Smooth muscle cell (in vitro differentiated cells): Measurements from ENCODE around the gene ABCA1. TPM values are rescaled to one million over a fixed set of nuclear protein-coding genes. Genes with fewer than 3 reads are reported as not detected.

ENCODE experiments used
- DNase-seq: peaks from one replicate; lab custom pipeline; 2025; ENCODE audit not compliant: unreplicated experiment; lab: John Stamatoyannopoulos, UW
- H2AFZ ChIP-seq: fragments of 200-600 bp; sonication (generic); 2 replicates; pipeline ENCODE4 v1.6.0; 2016; ENCODE audit warnings: antibody characterized with exemption, low read depth, mild to moderate bottlenecking
- H3F3A ChIP-seq: fragments of 200-600 bp; sonication (generic); 2 replicates; pipeline ENCODE4 v1.6.0; 2017; ENCODE audit warnings: antibody characterized with exemption, low read depth
- H3K27ac ChIP-seq: fragments of 200-600 bp; sonication (generic); 2 replicates; pipeline ENCODE4 v1.5.1; 2016; ENCODE audit warnings: low read depth, mild to moderate bottlenecking
- H3K27me3 ChIP-seq: fragments of 200-600 bp; sonication (generic); 2 replicates; pipeline ENCODE4 v1.6.1; 2016; ENCODE audit warnings: low read depth, mild to moderate bottlenecking
- H3K36me3 ChIP-seq: fragments of 200-600 bp; sonication (generic); 2 replicates; pipeline ENCODE4 v1.5.1; 2016; ENCODE audit warnings: low read depth
- H3K4me1 ChIP-seq: fragments of 200-600 bp; sonication (generic); 2 replicates; pipeline ENCODE4 v1.5.1; 2016; ENCODE audit warnings: low read depth
- H3K4me2 ChIP-seq: fragments of 200-600 bp; sonication (generic); 2 replicates; pipeline ENCODE4 v1.6.0; 2016; ENCODE audit warnings: mild to moderate bottlenecking
- H3K4me3 ChIP-seq: fragments of 200-600 bp; sonication (generic); 2 replicates; pipeline ENCODE4 v1.5.1; 2016; ENCODE audit warnings: mild to moderate bottlenecking
- H3K79me2 ChIP-seq: fragments of 200-600 bp; sonication (generic); 2 replicates; pipeline ENCODE4 v1.6.0; 2016; ENCODE audit warnings: low read depth, mild to moderate bottlenecking
- H3K9ac ChIP-seq: fragments of 200-600 bp; sonication (generic); 2 replicates; pipeline ENCODE4 v1.6.0; 2016; ENCODE audit warnings: low read depth
- H3K9me3 ChIP-seq: fragments of 200-600 bp; sonication (generic); replicated peaks from 2 replicates; pipeline ENCODE4 v1.5.1; 2016; ENCODE audit warnings: low read depth
- H4K20me1 ChIP-seq: fragments of 200-600 bp; sonication (generic); 2 replicates; pipeline ENCODE4 v1.6.0; 2016; ENCODE audit warnings: low read depth
- WGBS: methylation state at CpG from one replicate; pipeline ENCODE4 v1.1.7; 2016; ENCODE audit warnings: low lambda C conversion rate; 5-methylcytosine and 5-hydroxymethylcytosine counted together
- polyA plus RNA-seq: library from polyadenylated mRNA; unstranded; fragments of >200 nt; fragmentation: Nextera tagmentation; extraction: Ambion mirVana; gene quantifications from 2 replicates; pipeline ENCODE4 v1.2.1, GENCODE V29; 2016
- total RNA-seq: library from RNA; depleted of rRNA; stranded (reverse); fragments of >200 nt; gene quantifications from 2 replicates; pipeline ENCODE4 v1.2.3, GENCODE V29; 2014
- TF ChIP-seq, protein P1 (sequence below): fragments of 200-600 bp; sonication (generic); IDR thresholded peaks from 2 replicates; pipeline ENCODE4 v1.5.1; 2017; ENCODE audit warnings: borderline replicate concordance, mild to moderate bottlenecking, antibody characterized with exemption; ENCODE audit not compliant: insufficient read depth, poor library complexity, severe bottlenecking

The ABCA1 gene
- total and polyA plus RNA-seq, 2 experiments from 2014 or later: 2.8 to 29.6 TPM

DNA sequence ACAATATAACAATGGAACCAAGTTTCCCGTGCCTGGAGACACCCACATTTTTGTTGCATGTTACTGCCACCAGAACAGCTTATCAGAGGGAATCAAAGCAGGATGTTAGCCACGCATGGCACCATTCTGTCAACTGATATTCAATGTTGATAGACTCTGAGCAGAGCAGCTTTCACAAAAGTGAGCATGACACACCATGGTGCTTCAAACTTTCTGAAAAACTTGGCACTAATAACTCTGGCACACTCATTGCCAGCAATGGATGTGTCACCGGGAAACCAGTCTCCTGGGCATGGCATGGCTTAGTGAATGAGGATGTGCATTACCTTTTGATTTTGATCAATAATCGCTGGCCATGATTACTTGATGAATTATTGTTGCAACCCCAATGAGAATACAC lies 144.4 kb downstream of the ABCA1 start:
- TF ChIP-seq, protein P1, sequence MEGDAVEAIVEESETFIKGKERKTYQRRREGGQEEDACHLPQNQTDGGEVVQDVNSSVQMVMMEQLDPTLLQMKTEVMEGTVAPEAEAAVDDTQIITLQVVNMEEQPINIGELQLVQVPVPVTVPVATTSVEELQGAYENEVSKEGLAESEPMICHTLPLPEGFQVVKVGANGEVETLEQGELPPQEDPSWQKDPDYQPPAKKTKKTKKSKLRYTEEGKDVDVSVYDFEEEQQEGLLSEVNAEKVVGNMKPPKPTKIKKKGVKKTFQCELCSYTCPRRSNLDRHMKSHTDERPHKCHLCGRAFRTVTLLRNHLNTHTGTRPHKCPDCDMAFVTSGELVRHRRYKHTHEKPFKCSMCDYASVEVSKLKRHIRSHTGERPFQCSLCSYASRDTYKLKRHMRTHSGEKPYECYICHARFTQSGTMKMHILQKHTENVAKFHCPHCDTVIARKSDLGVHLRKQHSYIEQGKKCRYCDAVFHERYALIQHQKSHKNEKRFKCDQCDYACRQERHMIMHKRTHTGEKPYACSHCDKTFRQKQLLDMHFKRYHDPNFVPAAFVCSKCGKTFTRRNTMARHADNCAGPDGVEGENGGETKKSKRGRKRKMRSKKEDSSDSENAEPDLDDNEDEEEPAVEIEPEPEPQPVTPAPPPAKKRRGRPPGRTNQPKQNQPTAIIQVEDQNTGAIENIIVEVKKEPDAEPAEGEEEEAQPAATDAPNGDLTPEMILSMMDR: no peak
- no peaks in the 10 kb centered on the region for H4K20me1 ChIP-seq
- no peaks in the 10 kb centered on the region for H3K27me3 ChIP-seq
- no peak overlapping the region for H3K4me3 ChIP-seq
- 95% methylated on average over 4 of the region's 4 CpGs for WGBS
- H3K4me2 ChIP-seq: no peak overlapping the region
- no peak overlapping the region for H3K9ac ChIP-seq
- no peaks in the 10 kb centered on the region for H3K4me1 ChIP-seq
- H3F3A ChIP-seq: no peaks in the 10 kb centered on the region
- peaks cover 33% of the 10 kb centered on the region for H3K36me3 ChIP-seq
- H2AFZ ChIP-seq: no peak overlapping the region
- H3K79me2 ChIP-seq: no peaks in the 10 kb centered on the region
- H3K9me3 ChIP-seq: no peaks in the 10 kb centered on the region
- H3K27ac ChIP-seq: no peak overlapping the region
- DNase-seq: no peak

DNA sequence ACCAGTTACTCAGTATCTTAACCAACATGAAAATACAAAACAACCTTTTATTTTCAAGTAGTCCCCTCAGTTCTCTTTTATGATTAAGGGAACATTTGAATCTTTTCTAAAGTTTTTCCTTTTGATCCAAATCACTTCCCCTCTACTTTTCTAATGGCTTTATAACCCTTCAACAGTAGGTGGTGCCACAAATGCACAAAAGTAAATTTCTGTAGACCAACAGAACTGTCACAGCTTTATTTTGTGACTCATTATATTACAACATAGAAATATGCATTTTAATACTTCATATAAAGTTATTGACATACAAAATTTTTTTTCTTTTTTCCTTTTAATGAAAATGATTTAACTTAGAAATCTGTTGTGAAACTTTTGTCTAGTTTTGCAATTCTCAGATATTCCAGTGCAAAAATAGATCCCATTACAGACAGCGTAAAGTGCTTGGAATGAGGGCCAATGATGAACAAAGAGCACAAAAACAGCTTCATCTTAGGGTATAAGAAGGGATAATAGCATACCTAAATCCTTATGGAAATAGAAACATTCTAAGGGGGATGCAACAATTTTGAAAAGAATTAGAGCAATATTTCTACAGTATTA lies 147.1 kb downstream of the ABCA1 start:
- Histone ChIP-seq H3F3A (no peaks in the 10 kb centered on the region), H3K79me2 (no peaks in the 10 kb centered on the region), H3K4me3 (no peak overlapping the region), H3K9me3 (no peaks in the 10 kb centered on the region), H3K27ac (no peak overlapping the region), H3K4me1 (no peaks in the 10 kb centered on the region), H3K4me2 (no peak overlapping the region), H3K9ac (no peak overlapping the region), H3K36me3 (peaks cover 17% of the 10 kb centered on the region), H2AFZ (no peak overlapping the region), H4K20me1 (no peaks in the 10 kb centered on the region), H3K27me3 (no peaks in the 10 kb centered on the region)
- TF ChIP-seq, protein P1: peak; percentile 39
- WGBS: 95% methylated on average over 1 of the region's 1 CpG
- DNase-seq: no peak

DNA sequence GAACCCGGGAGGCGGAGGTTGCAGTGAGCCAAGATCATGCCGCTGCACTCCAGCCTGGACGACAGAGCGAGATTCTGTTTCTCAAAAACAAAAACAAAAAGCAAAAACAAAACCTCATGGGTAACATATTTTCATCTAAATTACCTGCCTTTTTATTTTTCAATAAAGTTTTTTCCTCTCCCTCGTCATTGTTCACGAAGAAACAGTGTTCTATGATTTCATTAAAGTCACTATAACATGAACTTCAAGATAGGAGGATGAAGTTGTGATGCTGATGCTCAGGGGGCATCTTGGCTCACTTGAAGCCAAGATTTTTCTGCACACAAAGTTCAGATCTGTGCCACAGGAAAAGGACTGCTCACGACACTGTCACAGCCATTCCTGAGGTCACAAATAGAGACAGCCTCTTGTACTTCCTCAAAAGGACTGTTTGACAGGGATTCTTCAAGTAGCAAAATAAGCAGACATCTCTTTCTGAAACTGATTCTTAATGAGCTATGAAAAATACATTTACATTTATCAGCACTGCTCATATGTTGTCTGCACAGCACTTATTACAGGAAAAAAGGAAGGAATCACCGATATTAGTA lies 147.9 kb downstream of the ABCA1 start:
- DNase-seq: no peak
- Histone ChIP-seq H3K4me2 (no peak overlapping the region), H3K36me3 (peaks cover 13% of the 10 kb centered on the region), H3K79me2 (no peaks in the 10 kb centered on the region), H3K9me3 (no peaks in the 10 kb centered on the region), H3K4me3 (no peak overlapping the region), H3K4me1 (no peaks in the 10 kb centered on the region), H4K20me1 (no peaks in the 10 kb centered on the region), H2AFZ (no peak overlapping the region), H3K27me3 (no peaks in the 10 kb centered on the region), H3K27ac (no peak overlapping the region), H3F3A (no peaks in the 10 kb centered on the region), H3K9ac (no peak overlapping the region)
- TF ChIP-seq, protein P1: no peak
- 94% methylated on average over 9 of the region's 9 CpGs for WGBS

DNA sequence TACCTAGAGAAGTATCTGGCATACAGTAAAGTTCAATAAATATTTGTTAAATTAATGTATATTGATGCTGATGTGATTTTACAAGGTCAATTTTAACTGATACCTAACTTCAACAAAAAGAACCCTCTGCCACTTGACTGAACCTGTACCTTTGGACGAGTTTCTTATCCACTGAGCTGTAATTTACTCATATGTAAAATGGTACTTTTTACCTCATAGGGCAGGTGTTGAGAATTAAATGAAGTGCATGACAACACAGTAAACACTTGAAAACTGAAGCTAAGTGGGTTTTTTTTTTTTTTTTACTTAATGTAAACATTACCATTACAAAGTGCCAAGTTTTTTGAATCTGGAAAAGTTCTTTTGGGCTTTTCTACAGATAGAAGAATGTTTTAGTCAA lies 148.6 kb downstream of the ABCA1 start:
- no peak overlapping the region for H3K4me2 ChIP-seq
- no peak overlapping the region for H3K27ac ChIP-seq
- DNase-seq: no peak
- no peaks in the 10 kb centered on the region for H3K4me1 ChIP-seq
- H3K9me3 ChIP-seq: no peaks in the 10 kb centered on the region
- H4K20me1 ChIP-seq: no peaks in the 10 kb centered on the region
- no peak overlapping the region for H3K4me3 ChIP-seq
- no peaks in the 10 kb centered on the region for H3K27me3 ChIP-seq
- no peaks in the 10 kb centered on the region for H3K79me2 ChIP-seq
- 84% methylated on average over 1 of the region's 1 CpG for WGBS
- no peak overlapping the region for H3K9ac ChIP-seq
- H3K36me3 ChIP-seq: peaks cover 12% of the 10 kb centered on the region
- H3F3A ChIP-seq: no peaks in the 10 kb centered on the region
- TF ChIP-seq, protein P1: no peak
- H2AFZ ChIP-seq: no peak overlapping the region
